GM23338 (cell line): ENCODE data around the gene C11orf54. TPM values are rescaled to one million over a fixed set of nuclear protein-coding genes. Genes with fewer than 3 reads are reported as not detected.

Experiments
- ATAC-seq: fragments of 200-7000 bp; cut with Tn5 transposase; 3 replicates; pipeline ENCODE4 v1.9.1; 2020
- DNase-seq: peaks from one replicate; pipeline ENCODE4 v3.0.0-alpha.2; 2015; ENCODE audit warnings: low spot score
- H2AFZ ChIP-seq: fragments of 200-600 bp; sonication (generic); 2 replicates; pipeline ENCODE4 v1.8.0; 2016; ENCODE audit warnings: antibody characterized with exemption, mild to moderate bottlenecking, moderate library complexity
- H3F3A ChIP-seq: fragments of 200-600 bp; sonication (generic); replicated peaks from 2 replicates; pipeline ENCODE4 v1.8.0; 2017; ENCODE audit warnings: antibody characterized with exemption, mixed run types, low read depth
- H3K27ac ChIP-seq: fragments of 200-600 bp; sonication (generic); 2 replicates; pipeline ENCODE4 v1.6.1; 2016; ENCODE audit warnings: low read depth
- H3K27me3 ChIP-seq: fragments of 200-600 bp; sonication (generic); 2 replicates; pipeline ENCODE4 v1.8.0; 2016; ENCODE audit warnings: mild to moderate bottlenecking, mixed run types, moderate library complexity; ENCODE audit not compliant: insufficient read depth
- H3K36me3 ChIP-seq: fragments of 200-600 bp; sonication (generic); 2 replicates; pipeline ENCODE4 v1.8.0; 2016; ENCODE audit warnings: mild to moderate bottlenecking; ENCODE audit not compliant: insufficient read depth
- H3K4me1 ChIP-seq: fragments of 200-600 bp; sonication (generic); 2 replicates; pipeline ENCODE4 v1.8.0; 2016; ENCODE audit warnings: mild to moderate bottlenecking, moderate library complexity; ENCODE audit not compliant: insufficient read depth
- H3K4me2 ChIP-seq: fragments of 200-600 bp; sonication (generic); 2 replicates; pipeline ENCODE4 v1.7.1; 2017; ENCODE audit warnings: mixed run types
- H3K4me3 ChIP-seq: fragments of 200-600 bp; sonication (generic); 2 replicates; pipeline ENCODE4 v1.6.1; 2016; ENCODE audit warnings: mixed run types
- H3K79me2 ChIP-seq: fragments of 200-600 bp; sonication (generic); replicated peaks from 2 replicates; pipeline ENCODE4 v1.8.0; 2017; ENCODE audit warnings: mild to moderate bottlenecking; ENCODE audit not compliant: insufficient read depth
- H3K9me2 ChIP-seq: fragments of 200-600 bp; sonication (generic); 2 replicates; pipeline ENCODE4 v1.8.0; 2017; ENCODE audit not compliant: insufficient read depth
- H4K20me1 ChIP-seq: fragments of 200-600 bp; sonication (generic); replicated peaks from 2 replicates; pipeline ENCODE4 v1.8.0; 2017; ENCODE audit warnings: mild to moderate bottlenecking; ENCODE audit not compliant: insufficient read depth
- H3K27ac Mint-ChIP-seq: 2 replicates; pipeline ENCODE4 v1.8.0; 2020; ENCODE audit warnings: inconsistent platforms, mild to moderate bottlenecking, moderate library complexity, mixed read lengths
- H3K27me3 Mint-ChIP-seq: 3 replicates; pipeline ENCODE4 v1.8.0; 2022; ENCODE audit warnings: low read depth, mild to moderate bottlenecking, moderate library complexity, mixed read lengths, inconsistent platforms; ENCODE audit not compliant: insufficient read depth, poor library complexity
- H3K36me3 Mint-ChIP-seq: 3 replicates; pipeline ENCODE4 v1.8.0; 2021; ENCODE audit warnings: low read depth, mild to moderate bottlenecking, inconsistent platforms, moderate library complexity, mixed read lengths
- H3K4me1 Mint-ChIP-seq: 3 replicates; pipeline ENCODE4 v1.8.0; 2020; ENCODE audit warnings: mild to moderate bottlenecking, inconsistent platforms, mixed read lengths
- H3K4me3 Mint-ChIP-seq: 3 replicates; pipeline ENCODE4 v1.8.0; 2021; ENCODE audit warnings: moderate library complexity, mild to moderate bottlenecking, inconsistent platforms, mixed read lengths
- H3K9me3 Mint-ChIP-seq: 3 replicates; pipeline ENCODE4 v1.8.0; 2020; ENCODE audit warnings: moderate library complexity, mild to moderate bottlenecking, inconsistent platforms, mixed read lengths
- CREB1 ChIP-seq: fragments of 250-450 bp; sonication (Bioruptor Pico); IDR thresholded peaks from 2 replicates; pipeline ENCODE4 v1.5.0; 2020; ENCODE audit warnings: low read depth, mild to moderate bottlenecking, moderate library complexity
- EZH2phosphoT487 ChIP-seq: fragments of 200-600 bp; sonication (generic); IDR thresholded peaks from one replicate; pipeline ENCODE4 v1.8.1; 2018; ENCODE audit warnings: antibody characterized with exemption; ENCODE audit not compliant: unreplicated experiment
- JUNB ChIP-seq: IDR thresholded peaks from one replicate; pipeline ENCODE4 v1.6.1; 2016; ENCODE audit warnings: antibody characterized with exemption; ENCODE audit not compliant: unreplicated experiment
- POLR2AphosphoS5 ChIP-seq: IDR thresholded peaks from 2 replicates; pipeline ENCODE4 v1.6.1; 2016; ENCODE audit warnings: antibody characterized with exemption, low read depth
- polyA plus RNA-seq: library from polyadenylated mRNA; unstranded; fragments of >200 nt; fragmentation: Nextera tagmentation; extraction: Ambion mirVana; gene quantifications from 2 replicates; pipeline ENCODE4 v1.2.1, GENCODE V29; 2016
- total RNA-seq: library from RNA; depleted of rRNA; stranded (reverse); fragments of >200 nt; shearing (Covaris generic); gene quantifications from 2 replicates; pipeline ENCODE4 v1.2.3, GENCODE V29; 2014
- TF ChIP-seq, protein P1 (sequence below): fragments of 250-450 bp; sonication (Bioruptor Pico); IDR thresholded peaks from 2 replicates; pipeline ENCODE4 v1.5.0; 2020; ENCODE audit warnings: mild to moderate bottlenecking, moderate library complexity
- TF ChIP-seq, protein P2 (sequence below): IDR thresholded peaks from one replicate; pipeline ENCODE4 v1.6.1; 2018; ENCODE audit warnings: antibody characterized with exemption; ENCODE audit not compliant: unreplicated experiment

Gene C11orf54
- total and polyA plus RNA-seq, 2 experiments from 2014 or later, result 35.8 to 38.8 TPM

DNA sequence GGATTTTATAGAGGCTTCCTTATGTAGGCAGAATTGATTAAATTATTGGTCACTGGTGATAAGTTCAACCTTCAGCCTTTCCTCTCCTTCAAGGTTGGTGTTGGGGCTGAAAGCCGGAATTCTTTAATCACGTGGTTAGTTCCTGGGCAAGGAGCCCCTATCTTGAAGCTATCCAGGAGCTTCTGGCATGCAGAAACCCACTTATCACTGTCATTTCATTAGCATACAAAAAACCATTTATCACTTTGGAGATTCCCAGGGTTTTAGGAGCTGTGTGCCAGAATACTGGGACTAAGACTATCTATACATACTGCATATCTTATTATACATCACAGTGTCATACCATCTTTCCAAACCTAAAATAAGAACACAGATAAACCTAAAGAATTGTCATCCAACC is 24.1 kb downstream of the C11orf54 start (continued):
- TF ChIP-seq, protein P1, sequence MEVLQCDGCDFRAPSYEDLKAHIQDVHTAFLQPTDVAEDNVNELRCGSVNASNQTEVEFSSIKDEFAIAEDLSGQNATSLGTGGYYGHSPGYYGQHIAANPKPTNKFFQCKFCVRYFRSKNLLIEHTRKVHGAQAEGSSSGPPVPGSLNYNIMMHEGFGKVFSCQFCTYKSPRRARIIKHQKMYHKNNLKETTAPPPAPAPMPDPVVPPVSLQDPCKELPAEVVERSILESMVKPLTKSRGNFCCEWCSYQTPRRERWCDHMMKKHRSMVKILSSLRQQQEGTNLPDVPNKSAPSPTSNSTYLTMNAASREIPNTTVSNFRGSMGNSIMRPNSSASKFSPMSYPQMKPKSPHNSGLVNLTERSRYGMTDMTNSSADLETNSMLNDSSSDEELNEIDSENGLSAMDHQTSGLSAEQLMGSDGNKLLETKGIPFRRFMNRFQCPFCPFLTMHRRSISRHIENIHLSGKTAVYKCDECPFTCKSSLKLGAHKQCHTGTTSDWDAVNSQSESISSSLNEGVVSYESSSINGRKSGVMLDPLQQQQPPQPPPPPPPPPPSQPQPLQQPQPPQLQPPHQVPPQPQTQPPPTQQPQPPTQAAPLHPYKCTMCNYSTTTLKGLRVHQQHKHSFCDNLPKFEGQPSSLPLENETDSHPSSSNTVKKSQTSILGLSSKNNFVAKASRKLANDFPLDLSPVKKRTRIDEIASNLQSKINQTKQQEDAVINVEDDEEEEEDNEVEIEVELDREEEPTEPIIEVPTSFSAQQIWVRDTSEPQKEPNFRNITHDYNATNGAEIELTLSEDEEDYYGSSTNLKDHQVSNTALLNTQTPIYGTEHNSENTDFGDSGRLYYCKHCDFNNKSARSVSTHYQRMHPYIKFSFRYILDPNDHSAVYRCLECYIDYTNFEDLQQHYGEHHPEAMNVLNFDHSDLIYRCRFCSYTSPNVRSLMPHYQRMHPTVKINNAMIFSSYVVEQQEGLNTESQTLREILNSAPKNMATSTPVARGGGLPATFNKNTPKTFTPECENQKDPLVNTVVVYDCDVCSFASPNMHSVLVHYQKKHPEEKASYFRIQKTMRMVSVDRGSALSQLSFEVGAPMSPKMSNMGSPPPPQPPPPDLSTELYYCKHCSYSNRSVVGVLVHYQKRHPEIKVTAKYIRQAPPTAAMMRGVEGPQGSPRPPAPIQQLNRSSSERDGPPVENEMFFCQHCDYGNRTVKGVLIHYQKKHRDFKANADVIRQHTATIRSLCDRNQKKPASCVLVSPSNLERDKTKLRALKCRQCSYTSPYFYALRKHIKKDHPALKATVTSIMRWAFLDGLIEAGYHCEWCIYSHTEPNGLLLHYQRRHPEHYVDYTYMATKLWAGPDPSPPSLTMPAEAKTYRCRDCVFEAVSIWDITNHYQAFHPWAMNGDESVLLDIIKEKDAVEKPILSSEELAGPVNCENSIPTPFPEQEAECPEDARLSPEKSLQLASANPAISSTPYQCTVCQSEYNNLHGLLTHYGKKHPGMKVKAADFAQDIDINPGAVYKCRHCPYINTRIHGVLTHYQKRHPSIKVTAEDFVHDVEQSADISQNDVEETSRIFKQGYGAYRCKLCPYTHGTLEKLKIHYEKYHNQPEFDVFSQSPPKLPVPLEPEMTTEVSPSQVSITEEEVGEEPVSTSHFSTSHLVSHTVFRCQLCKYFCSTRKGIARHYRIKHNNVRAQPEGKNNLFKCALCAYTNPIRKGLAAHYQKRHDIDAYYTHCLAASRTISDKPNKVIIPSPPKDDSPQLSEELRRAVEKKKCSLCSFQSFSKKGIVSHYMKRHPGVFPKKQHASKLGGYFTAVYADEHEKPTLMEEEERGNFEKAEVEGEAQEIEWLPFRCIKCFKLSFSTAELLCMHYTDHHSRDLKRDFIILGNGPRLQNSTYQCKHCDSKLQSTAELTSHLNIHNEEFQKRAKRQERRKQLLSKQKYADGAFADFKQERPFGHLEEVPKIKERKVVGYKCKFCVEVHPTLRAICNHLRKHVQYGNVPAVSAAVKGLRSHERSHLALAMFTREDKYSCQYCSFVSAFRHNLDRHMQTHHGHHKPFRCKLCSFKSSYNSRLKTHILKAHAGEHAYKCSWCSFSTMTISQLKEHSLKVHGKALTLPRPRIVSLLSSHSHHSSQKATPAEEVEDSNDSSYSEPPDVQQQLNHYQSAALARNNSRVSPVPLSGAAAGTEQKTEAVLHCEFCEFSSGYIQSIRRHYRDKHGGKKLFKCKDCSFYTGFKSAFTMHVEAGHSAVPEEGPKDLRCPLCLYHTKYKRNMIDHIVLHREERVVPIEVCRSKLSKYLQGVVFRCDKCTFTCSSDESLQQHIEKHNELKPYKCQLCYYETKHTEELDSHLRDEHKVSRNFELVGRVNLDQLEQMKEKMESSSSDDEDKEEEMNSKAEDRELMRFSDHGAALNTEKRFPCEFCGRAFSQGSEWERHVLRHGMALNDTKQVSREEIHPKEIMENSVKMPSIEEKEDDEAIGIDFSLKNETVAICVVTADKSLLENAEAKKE (CRISPR knock-in tag), result no peak
- TF ChIP-seq JUNB (no peak), EZH2phosphoT487 (no peak)

DNA sequence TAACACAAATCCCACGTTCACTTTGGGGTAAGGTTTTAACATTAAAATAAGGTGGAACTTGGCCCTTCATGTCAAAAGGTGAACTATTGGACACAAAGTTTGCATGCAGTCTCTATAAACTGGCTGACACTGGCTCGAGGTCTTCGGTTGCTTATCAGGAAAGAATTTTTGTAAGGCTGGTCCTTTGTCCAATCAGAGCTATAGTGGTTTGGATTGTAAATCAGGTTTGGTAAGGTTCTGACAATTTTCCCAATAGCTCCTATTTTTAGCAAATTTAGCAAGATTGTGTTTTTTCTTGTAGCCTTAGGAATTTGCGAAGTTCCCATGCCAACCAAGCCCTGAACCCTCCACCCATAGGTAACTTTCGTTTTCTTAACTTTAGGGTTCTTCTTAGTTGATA is 25.0 kb downstream of the C11orf54 start:
- peaks cover 12% of the 10 kb centered on the region for H3K36me3 ChIP-seq
- H2AFZ ChIP-seq, result no peak overlapping the region
- peaks cover 2% of the 10 kb centered on the region for H3K27me3 Mint-ChIP-seq
- DNase-seq, result no peak
- no peaks in the 10 kb centered on the region; the same call in 1 of the 2 replicates for H3K4me1 ChIP-seq
- no peaks in the 10 kb centered on the region for H4K20me1 ChIP-seq
- H3K79me2 ChIP-seq, result no peaks in the 10 kb centered on the region
- no peaks in the 10 kb centered on the region for H3K4me1 Mint-ChIP-seq
- ATAC-seq, result no peak
- H3K27me3 ChIP-seq, result no peaks in the 10 kb centered on the region
- H3K4me2 ChIP-seq, result no peak overlapping the region
- H3K27ac ChIP-seq, result no peak overlapping the region
- H3K36me3 Mint-ChIP-seq, result peaks cover 5% of the 10 kb centered on the region
- TF ChIP-seq CREB1 (CRISPR knock-in tag), result no peak
- TF ChIP-seq, protein P2, sequence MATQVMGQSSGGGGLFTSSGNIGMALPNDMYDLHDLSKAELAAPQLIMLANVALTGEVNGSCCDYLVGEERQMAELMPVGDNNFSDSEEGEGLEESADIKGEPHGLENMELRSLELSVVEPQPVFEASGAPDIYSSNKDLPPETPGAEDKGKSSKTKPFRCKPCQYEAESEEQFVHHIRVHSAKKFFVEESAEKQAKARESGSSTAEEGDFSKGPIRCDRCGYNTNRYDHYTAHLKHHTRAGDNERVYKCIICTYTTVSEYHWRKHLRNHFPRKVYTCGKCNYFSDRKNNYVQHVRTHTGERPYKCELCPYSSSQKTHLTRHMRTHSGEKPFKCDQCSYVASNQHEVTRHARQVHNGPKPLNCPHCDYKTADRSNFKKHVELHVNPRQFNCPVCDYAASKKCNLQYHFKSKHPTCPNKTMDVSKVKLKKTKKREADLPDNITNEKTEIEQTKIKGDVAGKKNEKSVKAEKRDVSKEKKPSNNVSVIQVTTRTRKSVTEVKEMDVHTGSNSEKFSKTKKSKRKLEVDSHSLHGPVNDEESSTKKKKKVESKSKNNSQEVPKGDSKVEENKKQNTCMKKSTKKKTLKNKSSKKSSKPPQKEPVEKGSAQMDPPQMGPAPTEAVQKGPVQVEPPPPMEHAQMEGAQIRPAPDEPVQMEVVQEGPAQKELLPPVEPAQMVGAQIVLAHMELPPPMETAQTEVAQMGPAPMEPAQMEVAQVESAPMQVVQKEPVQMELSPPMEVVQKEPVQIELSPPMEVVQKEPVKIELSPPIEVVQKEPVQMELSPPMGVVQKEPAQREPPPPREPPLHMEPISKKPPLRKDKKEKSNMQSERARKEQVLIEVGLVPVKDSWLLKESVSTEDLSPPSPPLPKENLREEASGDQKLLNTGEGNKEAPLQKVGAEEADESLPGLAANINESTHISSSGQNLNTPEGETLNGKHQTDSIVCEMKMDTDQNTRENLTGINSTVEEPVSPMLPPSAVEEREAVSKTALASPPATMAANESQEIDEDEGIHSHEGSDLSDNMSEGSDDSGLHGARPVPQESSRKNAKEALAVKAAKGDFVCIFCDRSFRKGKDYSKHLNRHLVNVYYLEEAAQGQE, result no peak
- TF ChIP-seq POLR2AphosphoS5, result no peak
- no peak for TF ChIP-seq JUNB
- H3F3A ChIP-seq, result no peaks in the 10 kb centered on the region
- H3K9me3 Mint-ChIP-seq, result peaks cover 7% of the 10 kb centered on the region
- no peak overlapping the region for H3K4me3 Mint-ChIP-seq
- H3K4me3 ChIP-seq, result no peak overlapping the region
- H3K27ac Mint-ChIP-seq, result no peak overlapping the region
- 0 out of 2 replicates have a peak, but pooled peaks cover 2% of the 10 kb centered on the region for H3K9me2 ChIP-seq
